ENCODE results near the gene SPP2.
A peak's percentile ranks its signal among the peaks of the same experiment; 100 is the strongest.

SPP2 gene

GRCh38 chr2:234091883-234092282 lies 41.4 kb downstream of the SPP2 start:
- peak in 1 of 56 donors; percentile 10 for DNase-seq

DNA sequence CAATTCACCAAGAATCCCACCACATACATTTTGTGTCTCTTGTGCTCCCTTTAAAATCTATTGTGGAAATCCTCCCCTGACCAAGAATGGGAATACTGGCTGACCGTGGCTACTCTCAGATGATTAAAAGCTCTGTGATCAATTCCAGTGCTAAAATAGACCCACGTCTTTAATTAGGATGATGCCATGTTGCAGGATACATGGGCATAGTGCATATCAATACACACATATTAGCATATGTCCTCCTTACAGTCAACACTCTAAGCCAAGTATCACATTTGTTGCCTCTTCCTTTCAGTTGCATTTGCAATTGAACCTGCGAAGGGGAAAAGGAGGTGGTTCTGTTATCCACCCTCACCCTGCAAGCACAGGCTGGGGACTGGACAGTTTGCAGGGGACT lies 41.8 kb downstream of the SPP2 start:
- no peak for DNase-seq

DNA sequence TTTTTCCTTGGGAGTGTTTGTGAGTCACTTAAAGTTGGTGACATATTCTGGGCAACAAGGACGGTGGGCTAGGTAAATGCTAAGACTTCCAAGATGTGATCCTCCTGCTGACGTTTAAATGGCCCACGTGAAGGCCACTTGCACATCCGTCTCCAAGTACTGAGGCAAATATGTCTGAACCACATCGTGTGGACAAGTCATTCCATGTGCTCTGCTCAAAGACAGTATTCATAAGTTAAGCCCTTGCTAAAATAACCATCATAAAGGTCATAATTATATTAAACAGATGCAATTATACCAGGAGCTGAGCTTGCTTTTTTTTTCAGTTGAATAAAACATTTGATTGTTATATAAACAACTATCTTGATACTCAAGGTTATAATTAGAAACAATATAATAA lies 44.8 kb downstream of the SPP2 start:
- no peak for DNase-seq

GRCh38 chr2:234096164-234096563 lies 45.7 kb downstream of the SPP2 start:
- no peak for DNase-seq

DNA sequence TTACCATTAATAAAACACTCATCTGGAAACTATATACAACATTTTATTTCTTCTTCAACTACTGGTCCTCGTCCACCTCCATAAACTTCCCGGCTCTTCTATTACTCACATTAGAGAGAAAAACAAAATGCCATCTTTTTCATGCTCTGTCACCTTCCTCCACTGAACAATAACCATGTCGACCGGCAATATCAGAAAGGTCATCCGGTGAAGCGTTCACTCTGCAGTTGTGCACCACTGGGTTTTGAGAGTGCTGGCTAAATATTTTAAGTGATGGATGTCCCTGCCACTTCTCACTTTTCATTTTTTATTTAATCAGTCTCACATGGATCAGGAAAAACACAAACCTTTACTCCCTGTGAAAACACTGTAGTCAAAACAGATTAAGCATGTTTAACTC lies 48.2 kb downstream of the SPP2 start:
- no peak for DNase-seq

GRCh38 chr2:234099266-234099665 lies 48.8 kb downstream of the SPP2 start:
- no peak for DNase-seq

DNA sequence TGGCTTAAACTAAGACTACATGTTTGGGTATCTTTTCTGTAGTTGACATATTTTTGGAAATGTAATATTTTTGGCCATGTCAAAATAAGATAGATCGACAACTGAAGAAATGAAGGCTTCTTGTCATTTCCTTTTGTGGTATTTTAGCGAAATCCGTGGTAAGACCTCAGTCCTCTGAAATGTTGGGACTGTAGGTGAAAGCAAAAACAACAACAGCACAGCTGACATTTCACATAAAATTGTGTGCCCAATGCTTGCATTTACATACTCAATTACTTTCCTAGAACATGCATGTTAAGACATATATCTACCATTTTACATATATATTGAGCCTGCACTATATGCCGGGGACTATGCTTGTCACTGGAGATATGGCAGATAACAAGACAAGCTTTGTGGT lies 50.2 kb downstream of the SPP2 start:
- DNase-seq: no peak

- no peak for DNase-seq
These were observed 51.6 kb downstream of the SPP2 start for GRCh38 chr2:234102112-234102511.

GRCh38 chr2:234107861-234108260 lies 57.4 kb downstream of the SPP2 start:
- DNase-seq: no peak

DNA sequence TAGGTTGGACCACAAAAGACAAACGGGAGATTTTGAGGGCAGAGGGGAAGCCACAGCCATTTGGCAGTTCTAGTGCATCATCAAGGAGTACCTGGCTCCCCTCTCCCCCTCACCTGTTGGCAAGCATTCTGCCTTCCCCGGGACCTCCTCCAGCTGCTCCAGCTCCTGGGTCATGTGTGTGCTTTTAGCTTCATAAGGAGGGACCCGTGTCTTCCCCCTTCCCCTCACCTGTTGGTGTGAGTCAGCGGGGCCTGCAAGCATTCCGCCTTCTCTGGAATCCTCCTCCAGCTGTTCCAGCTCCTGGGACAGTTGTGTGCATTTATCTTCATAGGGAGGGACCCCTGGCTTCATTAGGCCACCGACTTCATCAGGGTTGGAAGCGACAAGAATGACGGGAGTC lies 58.8 kb downstream of the SPP2 start:
- DNase-seq: no peak

DNA sequence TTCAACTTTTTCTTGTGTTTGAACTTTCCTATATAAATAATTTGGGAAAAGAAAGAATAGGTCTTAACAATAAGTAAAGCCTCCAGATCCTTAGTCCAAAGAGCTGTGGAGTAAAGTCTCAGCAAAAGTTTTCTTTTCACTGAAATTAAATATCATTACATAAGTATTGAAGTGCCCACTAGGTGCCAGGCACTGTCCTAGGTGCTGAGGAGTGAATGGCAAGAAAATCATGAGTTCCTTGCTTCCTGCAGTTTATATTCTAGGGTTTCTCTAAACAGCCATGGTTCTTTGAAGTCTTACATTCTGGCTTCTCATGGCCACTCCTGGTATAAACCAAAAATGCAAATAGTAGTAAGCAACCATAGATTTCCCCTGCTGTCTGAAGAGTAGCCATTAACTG lies 59.7 kb downstream of the SPP2 start:
- DNase-seq: no peak

GRCh38 chr2:234111523-234111922 lies 61.0 kb downstream of the SPP2 start:
- DNase-seq: no peak

- no peak for DNase-seq
These were observed 65.5 kb downstream of the SPP2 start for GRCh38 chr2:234116010-234116409.

DNA sequence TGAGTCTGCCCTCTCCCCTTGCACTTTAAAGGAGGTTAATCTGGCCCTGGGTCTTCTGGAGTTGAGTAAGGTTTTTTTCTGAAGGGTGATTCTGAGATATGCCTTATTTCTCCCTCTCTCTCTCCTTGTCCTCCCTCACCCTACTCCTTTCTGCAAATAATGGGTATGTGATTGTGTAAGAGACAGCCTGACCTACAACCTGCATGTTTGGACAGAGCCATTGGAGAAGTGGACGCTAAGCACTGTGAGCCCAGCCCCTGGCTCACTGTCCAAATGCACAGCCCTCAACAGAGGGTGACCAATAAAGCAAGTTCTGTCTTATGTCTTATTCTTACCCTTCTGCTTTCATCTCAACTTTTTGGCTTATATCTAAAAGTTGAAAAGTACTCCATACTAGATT lies 71.5 kb downstream of the SPP2 start:
- no peak for DNase-seq

DNA sequence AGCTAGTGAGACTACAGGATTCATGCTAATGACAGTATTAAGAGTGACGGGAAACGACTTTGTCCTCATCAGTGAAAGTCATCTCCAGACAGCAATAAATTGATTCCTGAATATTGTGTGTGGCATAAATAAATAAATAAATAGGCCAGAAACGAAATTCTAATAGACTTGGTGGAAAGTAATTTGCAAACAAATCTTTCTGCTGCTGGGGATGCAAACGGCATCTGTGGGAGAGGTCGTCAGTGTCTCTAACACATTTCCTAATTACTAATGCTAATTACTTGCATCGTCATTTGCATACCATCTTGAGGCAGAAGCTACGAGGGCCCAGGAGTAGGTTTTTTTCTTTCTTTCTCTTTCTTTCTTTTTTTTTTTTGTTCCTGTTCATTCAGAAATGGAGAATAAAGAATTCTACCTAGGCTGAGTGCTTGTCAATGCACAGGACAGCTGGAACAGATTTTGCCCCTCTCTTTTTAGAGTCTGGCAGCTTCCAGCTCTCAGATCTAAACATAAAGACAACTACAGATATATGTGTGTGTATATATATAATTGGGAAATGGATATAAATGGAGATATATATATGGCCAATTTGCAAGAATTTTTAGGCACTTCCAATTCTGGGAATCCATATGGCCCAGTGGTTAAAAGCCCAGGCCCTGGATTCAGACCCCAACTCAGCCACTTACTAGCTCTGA lies 75.1 kb downstream of the SPP2 start:
- no peak for DNase-seq

DNA sequence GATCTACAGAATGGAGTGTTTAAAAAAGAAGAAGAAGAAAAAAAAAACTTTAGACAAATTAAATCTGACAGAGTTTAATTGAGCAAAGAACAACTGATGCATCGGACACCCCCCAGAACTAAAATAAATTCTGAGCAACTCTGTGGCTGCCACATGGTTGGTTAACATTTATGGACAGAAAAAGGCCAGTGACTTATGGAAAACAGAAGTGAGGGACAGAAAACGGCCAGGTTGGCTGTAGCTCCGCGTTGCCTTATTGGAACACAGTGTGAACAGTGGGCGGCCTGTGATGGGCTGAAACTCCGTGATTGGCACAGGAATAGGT lies 75.6 kb downstream of the SPP2 start:
- DNase-seq: no peak

All from amygdala (tissue), 56 donors.